GM19455 (cell line): Measurements from ENCODE around the gene RASSF4.

ENCODE experiments used
- ATAC-seq: cut with Tn5 transposase; IDR thresholded peaks from one replicate; pipeline ENCODE4 v1.9.1; 2021; ENCODE audit not compliant: unreplicated experiment

RASSF4 gene

DNA sequence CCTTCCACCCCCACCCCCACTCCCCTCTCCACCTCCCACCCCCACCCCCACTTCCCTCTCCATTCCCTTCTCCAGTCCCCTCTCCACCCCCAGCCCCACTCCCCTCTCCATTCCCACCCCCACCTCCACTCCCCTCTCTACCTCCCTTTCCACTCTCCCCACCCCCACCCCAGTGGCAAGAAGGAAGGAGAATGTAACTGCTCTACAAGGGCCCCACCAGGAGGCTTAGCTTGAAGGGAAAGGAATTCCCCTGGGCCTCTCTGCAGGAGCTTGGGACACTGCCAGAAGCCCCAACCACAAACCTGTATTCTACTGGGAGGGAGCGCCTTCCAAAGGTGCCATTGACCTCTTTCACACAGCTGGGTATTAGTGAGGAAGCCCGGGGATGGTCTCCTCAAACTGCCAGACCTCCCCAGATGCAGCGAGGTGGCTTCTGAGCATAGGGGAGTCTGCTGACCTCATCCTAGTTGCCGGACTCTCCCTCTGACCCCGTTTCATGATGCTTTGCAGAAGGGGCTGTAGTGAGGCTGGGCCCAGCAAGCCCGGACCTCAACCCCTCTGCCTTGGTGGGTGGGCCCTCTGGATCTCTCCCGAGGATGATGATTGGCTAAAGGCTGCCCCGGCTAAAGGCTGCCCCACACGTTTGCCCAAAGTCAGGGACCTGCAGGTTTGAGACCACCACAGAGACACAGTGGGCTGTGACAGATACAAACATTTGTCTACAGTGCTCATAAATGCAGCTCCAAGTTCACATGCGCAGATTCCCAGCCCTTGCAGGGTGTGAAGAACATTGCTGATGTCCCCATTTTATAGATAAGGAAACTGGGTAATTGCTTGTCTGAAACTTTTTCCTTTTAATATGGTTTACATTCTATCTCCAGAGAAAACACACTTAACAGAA is 16.1 kb downstream of the RASSF4 start:
- ATAC-seq: no peak

DNA sequence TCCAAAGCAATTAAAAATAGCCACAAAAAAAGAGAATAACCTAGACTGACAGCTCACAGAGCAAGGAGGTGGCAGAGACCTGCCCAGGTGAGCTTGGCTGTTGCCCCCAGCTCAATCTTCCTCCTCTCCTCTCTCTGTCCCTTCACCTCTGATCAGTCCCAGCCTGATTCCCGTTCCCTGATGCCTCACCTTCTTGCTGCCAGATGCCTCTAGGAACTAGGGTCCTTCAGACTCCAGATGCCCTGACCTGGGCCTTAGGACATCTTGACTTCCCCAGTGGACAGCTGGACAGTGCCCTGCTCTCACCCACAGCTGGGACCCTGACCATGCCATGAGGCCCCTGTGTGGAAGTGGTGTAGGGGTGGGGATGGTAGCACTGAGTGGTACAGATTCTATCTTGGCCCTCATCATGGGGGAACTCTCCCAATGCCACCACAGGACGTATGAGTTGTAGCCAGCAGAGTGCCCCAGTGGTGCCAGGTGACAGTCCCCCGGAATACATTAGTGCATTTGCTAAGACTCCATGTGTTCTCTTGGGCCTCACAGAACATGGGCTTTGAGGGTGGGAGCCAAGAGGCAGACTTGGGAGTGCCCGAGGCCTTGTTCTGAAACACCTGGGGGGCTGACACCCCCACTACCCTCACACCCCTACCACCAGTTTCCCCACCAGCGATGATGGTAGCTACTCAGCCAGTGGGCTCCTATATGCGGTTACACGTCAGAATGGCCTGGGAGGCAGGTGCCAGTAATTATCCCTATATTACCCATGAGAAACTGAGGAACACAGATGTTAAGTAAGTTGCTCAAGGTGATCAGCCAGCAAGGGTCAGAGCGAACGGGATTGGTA is 17.0 kb downstream of the RASSF4 start:
- no peak for ATAC-seq

DNA sequence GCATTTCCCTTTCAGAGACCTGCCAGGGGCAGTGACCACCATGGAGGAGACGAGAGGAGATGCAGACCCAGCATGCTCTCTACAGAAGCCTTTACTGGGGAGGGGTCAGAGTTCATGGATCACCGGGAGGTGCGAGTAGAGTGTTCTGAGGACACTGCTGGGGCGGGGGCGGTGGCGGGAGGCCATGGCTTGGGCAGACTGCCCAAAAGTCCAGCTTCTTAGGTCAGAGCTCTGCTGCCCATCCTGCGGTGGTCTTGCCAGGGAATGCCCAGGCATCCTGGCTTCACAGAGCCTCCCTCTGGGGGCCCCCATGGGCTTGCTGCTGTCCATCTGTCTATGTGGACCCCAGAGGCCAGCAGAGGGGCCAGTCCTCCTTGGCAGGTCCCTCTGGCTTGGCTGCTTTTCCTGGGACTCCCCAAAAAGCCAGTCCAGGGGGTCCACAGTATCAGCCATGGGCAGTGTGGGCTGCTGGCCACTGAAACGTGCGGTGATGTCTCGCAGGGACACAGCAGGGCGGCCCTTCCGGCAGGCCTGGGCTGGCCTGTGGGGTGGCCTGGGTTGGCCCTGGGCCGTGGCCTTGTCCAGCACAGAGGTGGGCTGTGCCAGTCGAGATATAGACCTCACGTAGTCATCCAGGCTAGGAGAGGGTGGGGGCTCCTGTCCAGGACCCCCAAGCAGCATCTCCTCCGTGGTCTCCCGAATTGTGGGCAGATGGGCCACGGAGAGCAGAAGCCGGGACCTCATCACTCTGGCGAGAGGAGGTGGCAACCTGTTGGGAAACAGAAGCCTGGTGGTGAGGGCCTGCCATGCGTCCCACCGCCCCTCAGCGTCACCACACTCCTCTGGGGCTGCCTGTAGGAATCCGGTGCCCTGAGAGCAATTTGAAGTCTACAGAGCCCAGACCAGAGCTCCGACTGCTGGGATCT is 17.9 kb downstream of the RASSF4 start:
- no peak for ATAC-seq

DNA sequence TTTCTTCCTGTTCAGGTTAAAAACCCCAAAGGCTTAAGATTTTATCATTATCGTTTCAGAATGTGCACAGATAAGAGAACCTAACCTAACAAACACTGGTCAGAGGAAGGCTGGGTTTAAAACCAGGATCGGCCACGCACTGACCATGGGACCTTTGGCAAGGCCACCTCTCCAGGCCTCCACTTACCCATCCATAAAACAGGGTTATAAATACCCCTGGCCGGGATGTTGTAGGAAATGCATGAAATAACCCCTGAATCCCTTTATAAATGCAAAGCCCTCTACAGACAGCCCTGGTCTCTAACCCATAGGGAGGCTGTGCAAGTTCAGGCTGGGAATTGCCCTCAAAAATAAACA is 18.6 kb downstream of the RASSF4 start:
- ATAC-seq: no peak

DNA sequence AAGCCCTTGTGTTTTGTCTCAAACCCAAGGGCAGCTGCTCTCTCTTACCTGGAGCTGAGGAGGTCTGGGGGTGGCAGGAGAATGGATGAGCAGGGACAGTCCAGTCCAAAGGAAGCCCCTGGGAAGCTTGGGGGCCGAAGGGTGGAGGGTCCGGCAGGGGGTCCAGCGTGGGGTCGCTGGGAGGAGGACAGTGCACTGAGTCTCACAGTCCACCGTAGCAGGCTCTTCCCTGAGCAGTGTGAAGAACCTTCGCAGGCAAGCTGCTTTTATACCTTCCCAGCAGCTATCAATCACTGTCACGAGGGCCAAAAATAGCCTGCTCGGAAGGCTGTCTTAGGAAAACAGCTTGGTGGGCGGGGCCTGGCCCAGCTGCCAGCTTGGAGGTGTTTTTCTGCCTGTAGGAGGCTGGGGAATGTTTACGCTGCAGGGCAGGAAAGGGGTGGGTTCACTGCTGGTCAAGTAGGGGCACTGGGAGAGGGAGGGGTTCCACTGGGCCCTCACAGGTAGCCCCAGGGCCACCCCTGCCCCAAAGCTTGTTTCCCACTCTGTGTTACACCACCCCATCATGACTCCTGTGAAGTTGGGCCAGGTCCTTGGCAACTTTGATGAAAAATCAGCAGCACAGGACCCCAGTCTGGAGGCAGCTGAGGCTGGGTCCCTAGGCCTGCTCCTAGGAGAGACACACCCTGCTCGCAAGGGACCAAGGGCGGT is 19.1 kb downstream of the RASSF4 start, which contains the start of gene DEPP1:
Gene DEPP1 (minus strand): TSS at position 240 of the 711 bp plus-strand sequence. CDS start 779 bp downstream, outside the sequence.
- ATAC-seq: no peak

DNA sequence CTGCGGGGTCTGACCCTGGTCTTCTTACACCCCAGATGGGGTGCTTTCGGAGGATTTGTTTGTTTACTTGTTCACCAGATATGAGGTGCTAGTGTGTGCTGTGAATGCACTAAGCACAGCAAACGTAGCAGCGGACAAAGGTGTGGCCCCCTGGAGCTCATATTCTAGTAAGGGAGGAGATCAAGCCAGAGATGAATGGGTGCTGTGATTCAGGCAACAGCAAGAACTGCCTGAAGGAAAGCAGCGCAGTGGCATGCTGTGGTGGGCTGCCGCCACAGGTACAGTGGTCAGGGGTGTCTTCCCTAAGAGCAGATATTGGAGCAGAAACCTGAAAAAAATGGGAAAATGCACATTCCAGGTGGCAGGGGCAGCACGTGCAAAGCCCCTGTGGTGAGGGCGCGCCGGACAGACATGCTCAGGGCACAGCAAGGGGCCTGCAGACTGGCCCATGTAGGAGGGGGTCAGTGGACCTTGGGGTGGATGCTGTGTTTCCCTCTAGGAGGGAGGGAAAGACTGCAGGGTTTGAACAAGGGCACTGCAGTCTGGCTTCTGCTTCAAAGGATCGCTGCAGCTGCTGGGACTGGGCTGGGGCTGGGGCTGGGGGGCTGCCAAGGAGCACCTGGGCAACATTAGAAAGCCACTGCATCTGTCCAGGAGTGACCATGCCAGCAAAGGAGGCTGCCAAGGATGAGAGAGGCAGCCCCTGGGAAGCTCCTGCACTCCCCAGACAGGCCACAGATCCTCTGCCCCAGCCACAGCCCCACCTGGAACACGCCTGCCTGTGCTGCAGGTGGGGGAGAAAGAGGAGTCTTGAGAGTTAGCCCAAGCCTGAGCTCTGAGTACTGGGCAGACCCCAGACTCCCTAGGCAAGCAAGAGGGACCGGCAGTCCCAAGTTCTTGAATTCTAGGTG is 19.9 kb downstream of the RASSF4 start:
- ATAC-seq: no peak

DNA sequence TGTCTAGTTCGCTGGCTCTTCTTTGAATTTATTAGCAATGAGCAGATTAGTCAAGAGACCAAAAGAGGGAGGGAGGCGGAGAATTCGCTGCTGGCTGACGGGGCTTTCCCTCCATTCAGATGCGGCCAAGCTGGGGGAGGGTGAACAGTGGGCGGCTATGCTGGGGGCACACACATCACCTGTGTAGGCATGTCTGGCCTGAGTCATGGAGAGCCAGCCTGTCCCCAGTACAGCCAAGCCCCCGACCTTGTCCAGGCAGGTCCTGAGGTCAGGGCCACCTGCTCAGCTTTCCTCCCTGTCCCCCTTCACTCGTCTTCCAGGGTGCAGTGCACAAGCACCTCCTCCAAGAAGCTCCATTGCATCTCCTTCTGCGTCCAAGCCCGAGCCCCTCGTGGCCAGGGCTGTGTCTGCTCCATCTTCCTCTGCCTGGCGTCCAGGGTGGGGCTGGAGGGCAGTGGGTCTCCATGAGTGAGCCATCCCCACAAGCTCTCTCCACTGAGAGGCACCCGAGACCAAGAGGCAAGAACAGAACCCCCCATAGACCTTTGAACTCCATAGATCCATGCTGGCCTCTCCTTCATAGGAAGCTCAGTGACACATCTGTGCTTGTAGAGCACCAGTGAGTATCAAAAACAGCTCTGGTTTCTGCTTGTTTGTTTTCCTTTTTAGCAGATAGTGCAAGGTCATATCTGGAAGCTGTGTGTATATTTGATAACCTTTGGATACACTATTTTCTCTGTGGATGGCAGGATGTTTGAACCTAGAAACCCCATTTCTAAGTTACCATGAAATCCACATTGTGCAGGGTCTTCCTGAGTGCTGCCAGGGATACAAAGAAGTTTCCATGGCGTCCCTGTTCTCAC is 20.9 kb downstream of the RASSF4 start:
- no peak for ATAC-seq

DNA sequence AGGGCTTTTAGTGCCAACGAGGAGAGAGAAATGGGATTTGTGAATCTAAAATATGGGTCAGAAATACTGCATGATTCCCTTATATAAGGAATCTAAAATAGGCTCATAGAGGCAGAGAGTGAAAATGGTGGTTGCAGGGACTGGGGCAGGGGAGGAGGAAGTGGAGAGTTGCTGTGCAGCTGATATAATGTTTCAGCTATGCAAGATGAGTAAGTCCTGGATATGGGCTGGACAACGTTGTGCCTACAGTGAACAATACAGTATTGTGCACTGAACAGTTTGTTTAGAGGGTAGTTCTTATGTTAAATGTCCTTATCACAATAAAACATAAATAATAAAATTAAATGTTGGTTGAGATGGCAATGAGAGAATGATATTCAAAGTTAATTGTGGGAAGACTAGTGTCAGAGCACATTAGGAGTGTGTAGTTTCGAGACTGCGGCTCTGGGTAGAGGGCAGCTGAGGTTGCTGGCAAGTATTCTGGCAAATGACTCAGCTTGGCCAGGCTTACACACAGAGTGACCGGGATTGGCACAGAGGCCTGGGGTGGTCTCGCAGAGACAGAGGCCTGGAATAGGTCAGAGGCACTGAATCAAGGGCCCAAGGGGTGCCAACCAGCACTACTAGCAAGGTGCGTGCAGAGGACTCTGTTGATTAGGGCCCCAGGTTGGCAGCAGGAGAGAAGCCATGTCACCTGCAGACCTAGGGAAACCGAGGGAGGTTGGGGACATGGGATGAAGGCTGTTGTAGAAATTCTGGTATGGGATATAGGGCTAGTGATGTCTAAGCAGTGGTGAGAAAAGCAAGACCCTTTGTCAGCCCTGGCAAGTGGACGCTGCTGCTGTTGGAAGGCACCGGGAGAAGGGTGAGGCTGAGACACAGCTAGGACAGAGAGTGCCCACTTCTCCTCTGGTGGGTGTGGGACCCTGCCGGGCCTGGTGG is 21.8 kb downstream of the RASSF4 start:
- ATAC-seq: no peak

DNA sequence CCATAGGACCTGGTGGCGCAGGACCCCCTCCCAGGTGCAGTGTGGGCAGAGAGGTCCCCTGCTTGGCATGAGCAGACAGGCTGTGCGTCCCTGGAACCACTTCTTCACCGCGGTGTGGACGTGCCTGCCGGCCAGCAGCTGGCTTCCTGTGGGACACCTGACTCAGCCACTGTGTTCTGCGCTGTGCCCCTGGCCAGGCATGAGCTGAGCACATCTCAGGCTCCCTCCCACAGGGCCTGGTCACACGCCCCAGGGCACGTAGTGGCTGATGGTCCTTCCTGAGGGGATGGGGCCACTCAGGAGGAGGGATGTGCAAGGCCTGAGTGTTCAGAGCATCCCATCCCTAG is 22.5 kb downstream of the RASSF4 start:
- no peak for ATAC-seq

DNA sequence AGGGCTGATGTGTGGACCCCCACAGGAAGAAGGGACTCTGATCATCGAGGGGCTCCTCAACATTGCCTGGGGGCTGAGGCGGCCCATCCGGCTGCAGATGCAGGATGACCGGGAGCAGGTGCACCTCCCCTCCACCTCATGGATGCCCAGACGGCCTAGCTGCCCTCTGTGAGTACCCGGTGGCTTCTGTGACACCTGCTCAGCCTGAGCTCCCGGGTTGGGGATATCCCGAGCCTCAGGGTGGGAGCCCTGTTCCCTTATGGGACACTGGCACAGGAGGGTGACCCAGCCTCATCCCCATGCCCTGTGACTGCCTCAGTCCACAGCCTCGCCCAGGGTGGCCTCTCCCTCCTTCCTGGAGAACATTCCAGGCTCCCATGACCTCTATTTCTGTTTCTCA is 22.9 kb downstream of the RASSF4 start:
- ATAC-seq: no peak

DNA sequence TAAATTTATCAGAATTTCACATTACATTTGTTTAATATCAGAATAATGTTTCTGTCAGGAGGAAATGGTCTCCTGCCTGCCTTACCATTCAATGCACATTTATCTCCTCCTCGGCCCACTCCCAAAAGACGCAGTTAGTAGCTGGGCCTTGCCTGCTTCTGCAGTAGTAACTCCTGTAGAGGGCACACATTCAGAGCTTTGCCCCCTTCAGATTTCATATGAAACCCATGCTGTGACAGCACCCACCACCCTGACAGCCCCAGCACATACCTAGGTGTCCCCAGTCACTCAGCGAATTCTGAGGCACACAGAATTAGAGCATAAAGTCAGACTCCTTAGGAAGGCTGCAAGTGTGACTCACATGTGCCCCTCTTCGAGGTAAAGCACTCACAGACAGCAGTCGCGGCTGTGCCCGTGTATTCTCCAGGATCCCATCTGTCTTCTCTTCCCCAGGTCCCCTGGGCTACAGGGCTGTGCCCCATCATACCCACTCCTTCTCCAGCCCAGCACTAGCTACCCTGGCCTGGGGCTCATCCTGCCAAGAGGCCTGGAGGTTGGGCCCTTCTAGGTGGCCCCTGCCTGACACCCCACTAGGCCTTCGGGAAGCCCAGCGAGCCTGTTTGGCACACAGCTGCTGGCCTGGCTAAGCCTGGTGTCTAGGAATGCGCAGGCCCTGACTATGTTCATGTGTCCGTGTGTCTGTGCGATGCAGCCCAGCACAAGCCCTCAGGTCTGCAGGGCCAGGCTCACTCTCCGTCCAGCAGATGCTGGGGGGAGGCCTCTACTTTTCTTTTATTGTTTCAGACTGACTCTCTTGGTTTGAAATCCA is 23.7 kb downstream of the RASSF4 start:
- ATAC-seq: no peak

DNA sequence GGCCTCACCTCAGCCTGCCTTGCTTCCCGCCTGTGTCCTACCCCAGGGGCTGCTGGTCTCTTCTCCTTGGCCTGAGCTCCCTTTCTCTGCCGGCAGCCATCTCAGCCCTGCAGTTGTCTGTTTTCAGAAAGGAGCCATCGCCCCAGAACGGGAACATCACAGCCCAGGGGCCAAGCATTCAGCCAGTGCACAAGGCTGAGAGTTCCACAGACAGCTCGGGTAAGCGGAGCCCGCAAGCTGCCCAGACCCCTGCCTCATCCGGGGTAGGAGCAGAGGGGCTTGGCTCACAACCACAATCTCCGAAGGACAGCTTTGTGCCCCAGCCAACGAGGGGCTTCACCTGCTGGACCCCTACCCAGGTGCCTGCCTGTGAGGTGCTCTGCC is 24.3 kb downstream of the RASSF4 start:
- ATAC-seq: no peak

DNA sequence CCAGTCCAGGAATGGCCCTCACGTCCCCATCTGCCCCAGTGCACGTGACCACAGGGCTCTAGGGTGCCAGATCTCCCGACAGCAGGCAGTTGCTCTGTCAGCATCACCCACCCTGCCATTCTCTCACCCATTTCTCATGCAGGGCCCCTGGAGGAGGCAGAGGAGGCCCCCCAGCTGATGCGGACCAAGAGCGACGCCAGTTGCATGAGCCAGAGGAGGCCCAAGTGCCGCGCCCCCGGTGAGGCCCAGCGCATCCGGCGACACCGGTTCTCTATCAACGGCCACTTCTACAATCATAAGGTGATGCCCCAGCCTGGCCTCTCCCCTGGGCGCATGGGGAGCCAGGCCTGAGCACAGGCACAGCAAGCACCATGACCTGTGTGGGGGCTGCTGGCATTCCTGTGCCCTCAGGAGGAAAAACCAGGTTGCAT is 25.1 kb downstream of the RASSF4 start:
- ATAC-seq: no peak

DNA sequence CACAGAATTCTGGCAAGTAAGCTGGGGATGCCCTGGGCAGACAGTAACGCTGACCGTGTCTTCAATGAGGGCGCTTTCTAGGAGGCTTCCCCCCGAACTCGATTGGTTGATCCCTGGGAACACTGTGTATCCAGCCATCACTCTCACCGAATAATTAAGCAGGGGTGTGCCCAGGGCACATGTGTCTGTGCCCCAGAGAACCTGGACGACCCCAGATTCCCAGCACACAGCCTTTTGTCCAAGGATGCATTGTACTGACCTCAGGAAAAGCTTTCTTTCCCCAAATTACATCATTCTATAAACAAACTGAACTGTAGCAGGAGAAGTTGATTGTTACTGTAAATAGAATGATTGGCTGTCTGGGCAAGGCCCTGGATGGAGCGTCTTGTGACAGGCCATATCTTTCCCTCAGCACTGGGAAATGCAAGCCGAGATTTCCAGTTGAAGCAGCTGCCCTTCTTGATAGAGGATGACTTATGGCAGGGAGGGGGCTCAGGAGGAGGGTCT is 25.6 kb downstream of the RASSF4 start:
- ATAC-seq: no peak

DNA sequence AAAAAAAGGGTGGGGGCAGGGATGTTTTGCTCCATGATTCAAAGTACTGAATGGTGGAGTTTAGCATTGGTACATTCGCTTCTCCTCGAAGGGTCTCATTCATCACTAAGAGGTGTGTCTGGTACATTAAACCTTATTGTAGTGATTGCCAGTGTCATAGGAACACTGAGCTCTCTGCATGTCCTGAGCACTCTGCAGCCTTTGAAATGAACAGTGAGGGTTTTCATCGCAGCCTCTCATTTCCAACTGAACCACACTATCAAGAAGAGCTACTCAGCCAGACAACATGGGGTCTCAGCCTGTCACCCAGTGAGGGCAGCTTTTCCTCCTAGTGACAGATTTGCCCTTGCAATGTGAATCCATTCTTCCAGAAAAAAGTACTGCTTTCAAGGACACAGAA is 26.6 kb downstream of the RASSF4 start:
- no peak for ATAC-seq

DNA sequence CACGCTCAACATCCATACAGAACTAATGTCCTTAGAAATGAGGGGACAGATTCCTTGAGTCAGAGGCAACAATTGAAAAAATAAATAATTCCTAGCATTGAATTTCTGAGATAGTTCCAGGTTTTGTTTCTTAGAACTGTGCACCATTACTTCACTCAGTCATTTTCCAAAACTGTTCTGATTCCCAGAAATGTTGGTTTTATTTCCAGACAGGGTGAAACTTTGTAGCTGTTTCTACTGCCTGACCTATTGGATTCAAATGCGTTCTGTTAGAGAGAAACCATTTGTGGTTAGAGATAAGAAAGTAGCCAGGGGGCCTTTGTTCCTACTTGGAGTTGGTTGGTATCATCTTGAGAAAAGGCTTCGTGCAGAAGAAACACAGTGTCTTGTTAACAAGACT is 27.1 kb downstream of the RASSF4 start:
- ATAC-seq: no peak
